ENCODE results near the gene OGFOD2. TPM values are rescaled to one million over a fixed set of nuclear protein-coding genes. Genes with fewer than 3 reads are reported as not detected.

Gene OGFOD2
- total RNA-seq, 4 donors from 2014 or later = 12.0 to 36.0 (median 18.4) TPM

DNA sequence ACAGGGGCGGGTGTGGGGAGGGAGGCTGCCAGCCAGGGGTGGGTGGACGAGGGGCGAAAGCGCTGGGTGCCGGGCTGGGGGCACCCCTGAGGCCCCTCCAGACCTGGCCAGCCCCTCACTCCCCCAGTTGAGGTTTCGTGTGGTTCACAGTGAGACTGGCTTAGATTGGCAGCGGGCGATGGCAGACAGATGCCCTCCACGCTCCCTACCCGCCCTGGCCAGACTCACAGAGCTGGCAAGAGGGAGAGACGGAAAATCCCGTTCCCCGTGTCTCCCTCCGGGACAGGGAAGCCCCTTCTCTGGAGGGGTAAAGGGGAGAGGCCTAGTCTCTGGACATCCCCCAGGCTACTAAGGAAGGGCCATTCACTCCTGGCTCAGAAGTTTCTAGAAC, 45.9 kb upstream of the OGFOD2 start:
- Histone ChIP-seq H3K36me3 (no peaks in the 10 kb centered on the region), H3K9me3 (no peaks in the 10 kb centered on the region), H3K27me3 (no peaks in the 10 kb centered on the region), H3K4me1 (no peaks in the 10 kb centered on the region), H3K27ac (no peak overlapping the region), H3K4me3 (no peak overlapping the region)
- WGBS, 2 donors (ENCODE audit: low coverage in 1 of 2) = 93% methylated on average over 14 of the region's 14 CpGs; no CpG with 5 or more reads in 1 of the 2 donors
- DNase-seq = no peak
- intact Hi-C loops (cut with DNase I; ENCODE audit: low total_unique reads) (no loop called here), in situ Hi-C loops (cut with MboI; ENCODE audit: low pct_ligation_motif_present in 1 of 4, low pct_unique_long_range_greater_than_20kb in 1 of 4, low sequenced_read_pairs in 3 of 4) (no loop called here)
- TF ChIP-seq POLR2A (IDR thresholded peaks at IDR 0.05) (no peak), EP300 (IDR thresholded peaks at IDR 0.05; ENCODE audit: low read depth) (no peak), CTCF (IDR thresholded peaks at IDR 0.05) (no peak), POLR2AphosphoS5 (IDR thresholded peaks at IDR 0.05) (no peak)

DNA sequence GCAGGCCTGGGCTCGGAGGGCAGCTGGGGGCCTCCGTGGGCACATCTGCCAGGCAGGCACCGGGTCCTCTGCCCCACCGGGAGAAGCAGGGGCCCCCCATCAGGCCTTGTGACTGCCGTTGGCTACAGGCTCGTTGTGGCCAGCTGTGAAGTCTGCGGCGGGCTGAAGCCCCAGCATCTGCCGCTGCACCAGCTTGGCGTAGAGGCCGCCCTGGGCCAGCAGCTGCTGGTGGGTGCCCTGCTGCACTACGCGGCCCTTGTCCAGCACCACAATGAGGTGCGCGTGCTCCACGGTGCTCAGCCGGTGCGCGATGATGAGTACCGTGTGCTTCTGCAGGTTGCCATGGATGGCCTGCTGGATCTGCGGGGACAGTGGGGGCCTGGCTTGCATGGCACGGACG, 45.2 kb upstream of the OGFOD2 start:
- TF ChIP-seq CTCF (IDR thresholded peaks at IDR 0.05) = no peak
- TF ChIP-seq POLR2AphosphoS5 (IDR thresholded peaks at IDR 0.05) = no peak
- TF ChIP-seq POLR2A (IDR thresholded peaks at IDR 0.05) = no peak
- no peak for TF ChIP-seq EP300 (IDR thresholded peaks at IDR 0.05; ENCODE audit: low read depth)
- WGBS, 2 donors (ENCODE audit: low coverage in 1 of 2) = 97% methylated on average over 17 of the region's 23 CpGs; no CpG with 5 or more reads in 1 of the 2 donors
- DNase-seq = no peak
- Histone ChIP-seq H3K4me1 (no peaks in the 10 kb centered on the region), H3K27ac (no peak overlapping the region), H3K27me3 (no peaks in the 10 kb centered on the region), H3K4me3 (no peak overlapping the region), H3K9me3 (no peaks in the 10 kb centered on the region), H3K36me3 (no peaks in the 10 kb centered on the region)
- in situ Hi-C loops (cut with MboI; ENCODE audit: low pct_ligation_motif_present in 1 of 4, low pct_unique_long_range_greater_than_20kb in 1 of 4, low sequenced_read_pairs in 3 of 4) = no loop called here
- intact Hi-C loops (cut with DNase I; ENCODE audit: low total_unique reads) = no loop called here

DNA sequence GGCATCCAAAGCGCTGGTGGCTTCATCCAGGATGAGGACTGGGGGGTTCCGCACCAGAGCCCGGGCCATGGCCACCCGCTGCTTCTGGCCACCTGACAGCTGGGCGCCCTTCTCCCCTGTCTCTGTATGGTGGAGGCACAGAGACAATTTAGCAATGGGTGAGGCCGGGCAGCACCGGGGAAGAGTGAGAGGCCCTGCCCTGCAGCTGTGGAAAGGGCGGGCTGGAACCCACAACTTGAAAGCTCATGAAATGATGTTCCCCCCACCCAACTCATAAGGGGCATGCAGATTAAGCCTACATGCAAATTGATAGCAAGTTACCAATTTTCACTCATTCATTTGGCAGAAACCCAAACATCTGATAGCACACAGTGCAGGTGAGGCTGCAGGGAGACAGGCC, 42.8 kb upstream of the OGFOD2 start:
- in situ Hi-C loops (cut with MboI; ENCODE audit: low pct_ligation_motif_present in 1 of 4, low pct_unique_long_range_greater_than_20kb in 1 of 4, low sequenced_read_pairs in 3 of 4) (no loop called here), intact Hi-C loops (cut with DNase I; ENCODE audit: low total_unique reads) (no loop called here)
- Histone ChIP-seq H3K4me3 (no peak overlapping the region), H3K9me3 (no peaks in the 10 kb centered on the region), H3K36me3 (no peaks in the 10 kb centered on the region), H3K27me3 (no peaks in the 10 kb centered on the region), H3K4me1 (no peaks in the 10 kb centered on the region), H3K27ac (peak overlapping the region in 2 of 4 donors; percentile 32 to 38)
- WGBS, 2 donors (ENCODE audit: low coverage in 1 of 2) = 78% methylated on average over 8 of the region's 8 CpGs; no CpG with 5 or more reads in 1 of the 2 donors
- peak; percentile 56 for DNase-seq
- TF ChIP-seq CTCF (IDR thresholded peaks at IDR 0.05) (no peak), POLR2AphosphoS5 (IDR thresholded peaks at IDR 0.05) (peak in 1 of 3 donors; percentile 25), EP300 (IDR thresholded peaks at IDR 0.05; ENCODE audit: low read depth) (no peak), POLR2A (IDR thresholded peaks at IDR 0.05) (no peak)

DNA sequence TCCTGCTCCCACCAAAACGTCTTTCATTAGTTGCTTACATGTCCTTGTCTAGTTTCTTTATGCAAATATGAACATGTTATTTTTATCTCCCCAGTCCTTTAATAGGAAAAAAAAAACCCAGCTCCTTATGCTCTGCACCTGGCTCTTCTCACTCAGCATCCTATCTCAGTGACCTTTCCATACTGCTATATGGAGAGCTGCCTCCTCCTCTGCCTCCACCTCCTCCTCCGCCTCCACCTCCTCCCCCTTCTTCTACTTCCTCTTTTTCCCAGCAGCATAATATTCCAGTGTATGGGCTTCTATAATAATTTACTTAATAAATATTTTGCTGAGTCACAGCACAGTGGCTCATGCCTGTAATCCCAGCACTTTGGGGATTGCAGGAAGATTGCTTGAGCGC, 40.3 kb upstream of the OGFOD2 start:
- intact Hi-C loops (cut with DNase I; ENCODE audit: low total_unique reads) (no loop called here), in situ Hi-C loops (cut with MboI; ENCODE audit: low pct_ligation_motif_present in 1 of 4, low pct_unique_long_range_greater_than_20kb in 1 of 4, low sequenced_read_pairs in 3 of 4) (no loop called here)
- DNase-seq = no peak
- no peaks in the 10 kb centered on the region for H3K27me3 ChIP-seq
- no peaks in the 10 kb centered on the region for H3K36me3 ChIP-seq
- TF ChIP-seq POLR2A (IDR thresholded peaks at IDR 0.05) (no peak), POLR2AphosphoS5 (IDR thresholded peaks at IDR 0.05) (no peak), EP300 (IDR thresholded peaks at IDR 0.05; ENCODE audit: low read depth) (no peak), CTCF (IDR thresholded peaks at IDR 0.05) (no peak)
- no peak overlapping the region for H3K27ac ChIP-seq
- H3K9me3 ChIP-seq = no peaks in the 10 kb centered on the region
- 50 to 71% methylated on average over 1 to 3 of the region's 3 CpGs for WGBS, 2 donors (ENCODE audit: low coverage in 1 of 2)
- H3K4me3 ChIP-seq = no peak overlapping the region
- no peaks in the 10 kb centered on the region for H3K4me1 ChIP-seq
